Thoracic aorta (tissue), 2 donors: ENCODE measurements around the gene PPP1R9B. TPM values are rescaled to one million over a fixed set of nuclear protein-coding genes. Genes with fewer than 3 reads are reported as not detected.

Source experiments
- ATAC-seq: fragments of 150-250 bp; one replicate; pipeline ENCODE4 v1.8.0; 2017; ENCODE audit warnings: low read depth; ENCODE audit not compliant: insufficient number of reproducible peaks, low FRiP score
- DNase-seq: peaks from one replicate; pipeline ENCODE4 v3.0.0-alpha.2; 2020; ENCODE audit warnings: low spot score
- H3K27ac ChIP-seq, 2 donors: fragments of 200-600 bp; sonication (generic); 1 replicate in 1 of 2; 2 replicates in 1 of 2; pipeline ENCODE4 v1.5.1; 2016; ENCODE audit warnings: mild to moderate bottlenecking in 2 of 2, moderate library complexity in 2 of 2
- H3K27me3 ChIP-seq: fragments of 200-600 bp; sonication (generic); replicated peaks from 2 replicates; pipeline ENCODE4 v1.6.0; 2016; ENCODE audit warnings: mild to moderate bottlenecking; ENCODE audit not compliant: insufficient read depth
- H3K36me3 ChIP-seq: fragments of 200-600 bp; sonication (generic); one replicate; pipeline ENCODE4 v1.5.1; 2016
- H3K4me1 ChIP-seq, 2 donors: fragments of 200-600 bp; sonication (generic); 1 replicate in 1 of 2; 2 replicates in 1 of 2; pipeline versions ENCODE4 v1.5.1 to v1.6.0; 2016; ENCODE audit warnings: low read depth in 2 of 2, mild to moderate bottlenecking in 1 of 2; ENCODE audit not compliant: control insufficient read depth in 1 of 2
- H3K4me3 ChIP-seq: fragments of 200-600 bp; sonication (generic); 2 replicates; pipeline ENCODE4 v1.5.1; 2016; ENCODE audit warnings: mild to moderate bottlenecking
- H3K9me3 ChIP-seq: fragments of 200-600 bp; sonication (generic); 2 replicates; pipeline ENCODE4 v1.5.1; 2016
- CTCF ChIP-seq: fragments of 200-600 bp; sonication (generic); IDR thresholded peaks from one replicate; pipeline ENCODE4 v1.5.1; 2019; ENCODE audit warnings: antibody characterized with exemption
- total RNA-seq, 2 donors: library from RNA; depleted of rRNA; stranded (reverse); fragments of >200 nt; gene quantifications; one replicate each; pipeline versions ENCODE4 v1.1.0 to v1.2.3, GENCODE V29; 2016

Gene PPP1R9B
- total RNA-seq, 2 donors from 2014 or later = 53.3 to 67.1 TPM

GRCh38 chr17:50167371-50167770, 16.9 kb upstream of the PPP1R9B start:
- peaks cover 9% of the 10 kb centered on the region for H3K36me3 ChIP-seq
- no peak for TF ChIP-seq CTCF
- H3K9me3 ChIP-seq = no peaks in the 10 kb centered on the region
- no peak for DNase-seq
- H3K4me1 ChIP-seq = peaks cover 24 to 66% of the 10 kb centered on the region in 2 donors
- ATAC-seq = no peak
- H3K27me3 ChIP-seq = no peaks in the 10 kb centered on the region
- peak overlapping the region; percentile 62 for H3K4me3 ChIP-seq
- H3K27ac ChIP-seq = peak overlapping the region; percentile 98 to 99

GRCh38 chr17:50166518-50167181, 16.2 kb upstream of the PPP1R9B start:
- no peak for ATAC-seq
- H3K27me3 ChIP-seq = no peaks in the 10 kb centered on the region
- no peak for DNase-seq
- peaks cover 24 to 67% of the 10 kb centered on the region in 2 donors for H3K4me1 ChIP-seq
- H3K9me3 ChIP-seq = no peaks in the 10 kb centered on the region
- peak overlapping the region; percentile 98 to 99 for H3K27ac ChIP-seq
- peak; percentile 21 for TF ChIP-seq CTCF
- peak overlapping the region; percentile 84 for H3K4me3 ChIP-seq
- H3K36me3 ChIP-seq = peaks cover 9% of the 10 kb centered on the region

GRCh38 chr17:50165867-50166517, 15.5 kb upstream of the PPP1R9B start, which contains the start of gene SGCA:
Gene SGCA (plus strand): TSS chr17:50166005. CDS start chr17:50166041, 36 bp downstream.
- H3K27ac ChIP-seq = peak within 1 kb of the TSS; percentile 93 to 99
- no peak for TF ChIP-seq CTCF
- H3K4me1 ChIP-seq = peaks cover 25 to 68% of the 10 kb centered on the region in 2 donors
- peak; percentile 5 for ATAC-seq
- no peaks in the 10 kb centered on the region for H3K27me3 ChIP-seq
- no peak for DNase-seq
- peak within 1 kb of the TSS; percentile 84 for H3K4me3 ChIP-seq
- peaks cover 9% of the 10 kb centered on the region for H3K36me3 ChIP-seq
- H3K9me3 ChIP-seq = no peaks in the 10 kb centered on the region

GRCh38 chr17:50165466-50165865, 15.0 kb upstream of the PPP1R9B start:
- H3K9me3 ChIP-seq = no peaks in the 10 kb centered on the region
- peaks cover 28 to 73% of the 10 kb centered on the region in 2 donors for H3K4me1 ChIP-seq

More at GRCh38 chr17:50165466-50165865, 15.0 kb upstream of the PPP1R9B start:
- peak overlapping the region; percentile 84 for H3K4me3 ChIP-seq
- TF ChIP-seq CTCF = no peak
- ATAC-seq = no peak
- no peaks in the 10 kb centered on the region for H3K27me3 ChIP-seq
- H3K27ac ChIP-seq = peak overlapping the region; percentile 93 to 99
- DNase-seq = no peak
- H3K36me3 ChIP-seq = peaks cover 8% of the 10 kb centered on the region
